Measurements from ENCODE around the gene NFE2L3. TPM values are rescaled to one million over a fixed set of nuclear protein-coding genes. Genes with fewer than 3 reads are reported as not detected.

NFE2L3 gene
- total RNA-seq, 1 experiment from 2014 or later = 2.2 TPM

DNA sequence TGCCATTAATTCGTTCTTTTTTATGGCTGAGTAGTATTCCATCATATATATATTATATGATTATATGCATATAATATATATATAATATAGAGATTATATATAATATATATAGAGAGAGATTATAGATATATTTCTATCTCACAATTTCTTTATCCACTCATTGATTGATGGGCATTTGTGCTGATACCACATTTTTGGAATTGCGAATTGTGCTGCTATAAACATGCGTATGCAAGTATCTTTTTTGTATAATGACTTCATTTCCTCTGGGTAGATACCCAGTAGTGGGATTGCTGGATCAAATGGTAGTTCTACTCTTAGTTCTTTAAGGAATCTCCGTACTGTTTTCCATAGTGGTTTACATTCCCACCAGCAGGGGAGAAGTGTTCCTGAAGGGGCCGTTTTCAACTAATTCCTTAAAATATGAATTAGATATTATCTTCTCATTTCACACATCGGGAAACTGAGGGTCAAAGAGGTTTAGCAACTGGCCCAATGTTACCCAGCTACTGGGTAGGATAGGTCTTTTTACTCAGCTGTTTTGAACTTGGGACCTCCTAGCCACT is 16.5 kb downstream of the NFE2L3 start:
- Mint-ChIP-seq H3K27me3 (ENCODE audit: insufficient read depth, unreplicated experiment) (no peaks in the 10 kb centered on the region), H3K4me3 (ENCODE audit: unreplicated experiment) (no peak overlapping the region), H3K9me3 (ENCODE audit: unreplicated experiment) (no peaks in the 10 kb centered on the region), H3K27ac (ENCODE audit: low read depth, unreplicated experiment) (no peak overlapping the region), H3K36me3 (ENCODE audit: insufficient read depth, unreplicated experiment) (no peaks in the 10 kb centered on the region), H3K4me1 (ENCODE audit: insufficient read depth, unreplicated experiment) (peaks cover 9% of the 10 kb centered on the region)
- POLR2A ChIA-PET = interaction anchor here (1.2 kb wide), 1 partner anchor 12 kb away, joined by 3 read pairs; no protein-coding TSS in a partner anchor
- DNase-seq (ENCODE audit: unreplicated experiment) = no peak
- intact Hi-C loops (cut with micrococcal nuclease) = no loop called here
- CTCF ChIA-PET = interaction anchor here (0.7 kb wide), 1 partner anchor 1090 kb away, joined by 3 read pairs; no protein-coding TSS in a partner anchor
- TF ChIP-seq, protein P1, sequence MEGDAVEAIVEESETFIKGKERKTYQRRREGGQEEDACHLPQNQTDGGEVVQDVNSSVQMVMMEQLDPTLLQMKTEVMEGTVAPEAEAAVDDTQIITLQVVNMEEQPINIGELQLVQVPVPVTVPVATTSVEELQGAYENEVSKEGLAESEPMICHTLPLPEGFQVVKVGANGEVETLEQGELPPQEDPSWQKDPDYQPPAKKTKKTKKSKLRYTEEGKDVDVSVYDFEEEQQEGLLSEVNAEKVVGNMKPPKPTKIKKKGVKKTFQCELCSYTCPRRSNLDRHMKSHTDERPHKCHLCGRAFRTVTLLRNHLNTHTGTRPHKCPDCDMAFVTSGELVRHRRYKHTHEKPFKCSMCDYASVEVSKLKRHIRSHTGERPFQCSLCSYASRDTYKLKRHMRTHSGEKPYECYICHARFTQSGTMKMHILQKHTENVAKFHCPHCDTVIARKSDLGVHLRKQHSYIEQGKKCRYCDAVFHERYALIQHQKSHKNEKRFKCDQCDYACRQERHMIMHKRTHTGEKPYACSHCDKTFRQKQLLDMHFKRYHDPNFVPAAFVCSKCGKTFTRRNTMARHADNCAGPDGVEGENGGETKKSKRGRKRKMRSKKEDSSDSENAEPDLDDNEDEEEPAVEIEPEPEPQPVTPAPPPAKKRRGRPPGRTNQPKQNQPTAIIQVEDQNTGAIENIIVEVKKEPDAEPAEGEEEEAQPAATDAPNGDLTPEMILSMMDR (IDR thresholded peaks at IDR 0.05; ENCODE audit: unreplicated experiment) = no peak
- BruUV-seq (replicated peaks) = no TSS peak

GRCh38 chr7:26169271-26169670 is 17.3 kb downstream of the NFE2L3 start:
- Mint-ChIP-seq H3K36me3 (ENCODE audit: insufficient read depth, unreplicated experiment) (peaks cover 6% of the 10 kb centered on the region), H3K4me3 (ENCODE audit: unreplicated experiment) (no peak overlapping the region), H3K4me1 (ENCODE audit: insufficient read depth, unreplicated experiment) (peaks cover 9% of the 10 kb centered on the region), H3K27ac (ENCODE audit: low read depth, unreplicated experiment) (no peak overlapping the region), H3K27me3 (ENCODE audit: insufficient read depth, unreplicated experiment) (no peaks in the 10 kb centered on the region), H3K9me3 (ENCODE audit: unreplicated experiment) (no peaks in the 10 kb centered on the region)
- TF ChIP-seq, protein P1 (IDR thresholded peaks at IDR 0.05; ENCODE audit: unreplicated experiment) = no peak
- intact Hi-C loops (cut with micrococcal nuclease) = no loop called here
- POLR2A ChIA-PET = no interaction called here
- CTCF ChIA-PET = no interaction called here
- DNase-seq (ENCODE audit: unreplicated experiment) = no peak
- no TSS peak for BruUV-seq (replicated peaks)

DNA sequence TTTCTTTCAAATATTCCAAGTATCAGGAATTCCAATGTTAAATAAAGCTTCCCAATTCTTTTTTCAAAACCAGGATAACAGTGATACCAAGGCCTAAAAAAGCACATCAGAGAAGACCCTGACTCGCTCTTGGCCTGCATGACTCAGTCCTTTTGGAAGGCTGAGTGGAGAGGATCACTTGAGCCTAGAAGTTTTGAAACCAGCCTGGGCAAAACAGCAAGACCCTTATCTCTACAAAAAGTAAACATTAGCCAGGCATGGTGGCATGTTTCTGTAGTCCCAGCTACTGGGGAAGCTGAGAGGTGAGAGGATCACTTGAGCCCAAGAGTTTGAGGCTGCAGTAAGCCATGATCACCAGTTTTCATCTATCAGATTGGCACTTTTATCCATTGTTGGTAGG is 18.7 kb downstream of the NFE2L3 start:
- Mint-ChIP-seq H3K36me3 (ENCODE audit: insufficient read depth, unreplicated experiment) (peaks cover 6% of the 10 kb centered on the region), H3K4me3 (ENCODE audit: unreplicated experiment) (no peak overlapping the region), H3K27ac (ENCODE audit: low read depth, unreplicated experiment) (no peak overlapping the region), H3K9me3 (ENCODE audit: unreplicated experiment) (no peaks in the 10 kb centered on the region), H3K4me1 (ENCODE audit: insufficient read depth, unreplicated experiment) (peaks cover 9% of the 10 kb centered on the region), H3K27me3 (ENCODE audit: insufficient read depth, unreplicated experiment) (no peaks in the 10 kb centered on the region)
- DNase-seq (ENCODE audit: unreplicated experiment) = no peak
- intact Hi-C loops (cut with micrococcal nuclease) = no loop called here
- no TSS peak for BruUV-seq (replicated peaks)
- TF ChIP-seq, protein P1 (IDR thresholded peaks at IDR 0.05; ENCODE audit: unreplicated experiment) = no peak
- CTCF ChIA-PET = interaction anchor here (0.7 kb wide), 2 partner anchors 26 to 199 kb away, joined by 3 read pairs; no protein-coding TSS in a partner anchor
- POLR2A ChIA-PET = no interaction called here

DNA sequence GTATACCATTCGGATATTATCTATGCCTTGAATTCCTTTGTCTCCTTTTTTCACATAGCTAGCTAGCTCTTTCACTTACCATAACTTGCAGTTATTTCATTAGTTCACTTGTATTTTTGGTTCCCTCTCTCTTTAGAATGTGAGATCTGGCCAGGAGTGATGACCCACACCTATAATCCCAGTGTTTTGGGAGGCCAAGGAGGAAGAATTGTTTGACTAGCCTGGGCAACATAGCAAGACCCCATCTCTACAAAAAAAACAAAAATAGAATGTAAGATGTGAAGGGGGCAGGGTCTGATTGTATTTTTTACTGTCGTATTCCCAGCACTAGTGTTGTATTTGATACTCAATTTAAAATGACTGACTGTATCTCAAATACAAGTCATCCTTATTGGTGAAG is 19.6 kb downstream of the NFE2L3 start:
- POLR2A ChIA-PET = interaction anchor here (0.6 to 0.8 kb wide), 3 partner anchors 17 to 45 kb away, joined by 3 read pairs; partner anchors contain the start of gene HNRNPA2B1
- no peak for DNase-seq (ENCODE audit: unreplicated experiment)
- no peaks in the 10 kb centered on the region for H3K27me3 Mint-ChIP-seq (ENCODE audit: insufficient read depth, unreplicated experiment)
- H3K9me3 Mint-ChIP-seq (ENCODE audit: unreplicated experiment) = no peaks in the 10 kb centered on the region
- CTCF ChIA-PET = interaction anchor here (0.5 to 1.0 kb wide), 5 partner anchors 16 to 953 kb away, joined by 3 to 5 read pairs (median 3); no protein-coding TSS in a partner anchor
- intact Hi-C loops (cut with micrococcal nuclease) = no loop called here
- TF ChIP-seq, protein P1 (IDR thresholded peaks at IDR 0.05; ENCODE audit: unreplicated experiment) = no peak
- no peak overlapping the region for H3K4me3 Mint-ChIP-seq (ENCODE audit: unreplicated experiment)
- peaks cover 7% of the 10 kb centered on the region for H3K4me1 Mint-ChIP-seq (ENCODE audit: insufficient read depth, unreplicated experiment)
- no TSS peak for BruUV-seq (replicated peaks)
- H3K36me3 Mint-ChIP-seq (ENCODE audit: insufficient read depth, unreplicated experiment) = peaks cover 6% of the 10 kb centered on the region
- H3K27ac Mint-ChIP-seq (ENCODE audit: low read depth, unreplicated experiment) = no peak overlapping the region
